C4-2B (cell line): ENCODE measurements around the gene FGF8.

Experiments
- ZFX ChIP-seq: fragments of 450-650 bp; IDR thresholded peaks from 2 replicates; pipeline ENCODE4 v1.6.1; 2017
- TF ChIP-seq, protein P1 (sequence below): fragments of 450-650 bp; conservative IDR thresholded peaks from 2 replicates; pipeline ENCODE4 v1.5.1; 2017; ENCODE audit warnings: mild to moderate bottlenecking

DNA sequence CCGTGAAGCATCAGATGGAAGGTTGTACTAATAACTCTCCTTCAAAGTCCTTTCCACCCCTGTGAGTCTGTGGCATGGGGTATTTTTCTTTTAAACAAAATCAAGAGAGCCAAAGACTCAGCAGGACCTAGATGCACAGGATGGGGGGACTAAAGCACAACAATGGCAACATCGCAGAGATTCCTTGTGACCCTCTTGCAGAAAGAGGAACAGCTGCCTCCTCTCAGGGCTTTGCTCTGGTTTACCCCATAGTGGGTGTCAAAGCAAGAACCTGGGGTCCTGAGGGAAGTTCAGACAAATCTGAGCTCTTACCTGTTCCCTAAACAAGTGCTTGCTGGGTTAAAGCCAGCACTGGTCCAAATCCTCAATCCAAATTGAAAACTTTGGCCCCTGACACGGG is 39.2 kb downstream of the FGF8 start:
- TF ChIP-seq, protein P1, sequence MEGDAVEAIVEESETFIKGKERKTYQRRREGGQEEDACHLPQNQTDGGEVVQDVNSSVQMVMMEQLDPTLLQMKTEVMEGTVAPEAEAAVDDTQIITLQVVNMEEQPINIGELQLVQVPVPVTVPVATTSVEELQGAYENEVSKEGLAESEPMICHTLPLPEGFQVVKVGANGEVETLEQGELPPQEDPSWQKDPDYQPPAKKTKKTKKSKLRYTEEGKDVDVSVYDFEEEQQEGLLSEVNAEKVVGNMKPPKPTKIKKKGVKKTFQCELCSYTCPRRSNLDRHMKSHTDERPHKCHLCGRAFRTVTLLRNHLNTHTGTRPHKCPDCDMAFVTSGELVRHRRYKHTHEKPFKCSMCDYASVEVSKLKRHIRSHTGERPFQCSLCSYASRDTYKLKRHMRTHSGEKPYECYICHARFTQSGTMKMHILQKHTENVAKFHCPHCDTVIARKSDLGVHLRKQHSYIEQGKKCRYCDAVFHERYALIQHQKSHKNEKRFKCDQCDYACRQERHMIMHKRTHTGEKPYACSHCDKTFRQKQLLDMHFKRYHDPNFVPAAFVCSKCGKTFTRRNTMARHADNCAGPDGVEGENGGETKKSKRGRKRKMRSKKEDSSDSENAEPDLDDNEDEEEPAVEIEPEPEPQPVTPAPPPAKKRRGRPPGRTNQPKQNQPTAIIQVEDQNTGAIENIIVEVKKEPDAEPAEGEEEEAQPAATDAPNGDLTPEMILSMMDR = no peak
- TF ChIP-seq ZFX = no peak
